Retinal pigment epithelial cell (primary cell): ENCODE measurements around the gene TEX11.
"Not testable (repeated sequence)": the region's sequence is repeated elsewhere in the genome, so short reads cannot be mapped to it uniquely, and the experiment has no call there.

Experiments
- DNase-seq: peaks from one replicate; pipeline ENCODE4 v3.0.0-alpha.2; 2010; ENCODE audit warnings: low read depth
- H3K4me3 ChIP-seq: 2 replicates; pipeline ENCODE4 v1.5.1; 2011; ENCODE audit warnings: mild to moderate bottlenecking, low read length, control low read depth, moderate library complexity
- CTCF ChIP-seq: conservative IDR thresholded peaks from 2 replicates; pipeline ENCODE4 v1.5.1; 2011; ENCODE audit warnings: low read depth, low read length, control low read depth, inconsistent platforms

TEX11 gene

GRCh38 chrX:70901465-70901864 is 7.0 kb downstream of the TEX11 start:
- no peak for DNase-seq
- H3K4me3 ChIP-seq, result no peak overlapping the region
- no peak for TF ChIP-seq CTCF

- H3K4me3 ChIP-seq, DNase-seq: not testable (repeated sequence)
Measured at GRCh38 chrX:70890441-70890840, 18.1 kb downstream of the TEX11 start.

- H3K4me3 ChIP-seq, result no peak overlapping the region
- DNase-seq, result no peak
- TF ChIP-seq CTCF, result no peak
Measured at GRCh38 chrX:70878902-70879301, 29.6 kb downstream of the TEX11 start.

- no peak for DNase-seq
- H3K4me3 ChIP-seq, result no peak overlapping the region
- TF ChIP-seq CTCF, result no peak
Measured at GRCh38 chrX:70852294-70852693, 56.2 kb downstream of the TEX11 start.

- not testable (repeated sequence) for H3K4me3 ChIP-seq, DNase-seq
Measured at GRCh38 chrX:70844081-70844480, 64.4 kb downstream of the TEX11 start.

GRCh38 chrX:70843620-70844019 is 64.9 kb downstream of the TEX11 start:
- DNase-seq, H3K4me3 ChIP-seq: not testable (repeated sequence)

GRCh38 chrX:70834589-70834988 is 73.9 kb downstream of the TEX11 start:
- H3K4me3 ChIP-seq, result no peak overlapping the region
- no peak for DNase-seq
- TF ChIP-seq CTCF, result no peak

- no peak overlapping the region for H3K4me3 ChIP-seq
- TF ChIP-seq CTCF, result no peak
- no peak for DNase-seq
Measured at GRCh38 chrX:70826715-70827114, 81.8 kb downstream of the TEX11 start.

- no peak for TF ChIP-seq CTCF
- DNase-seq, result no peak
- no peak overlapping the region for H3K4me3 ChIP-seq
Measured at GRCh38 chrX:70825366-70825765, 83.1 kb downstream of the TEX11 start.
